ENCODE measurements around the gene ATR. TPM values are rescaled to one million over a fixed set of nuclear protein-coding genes. Genes with fewer than 3 reads are reported as not detected.

The ATR gene
- total and polyA plus RNA-seq, 4 donors, result 9.0 to 41.3 (median 23.3) TPM

DNA sequence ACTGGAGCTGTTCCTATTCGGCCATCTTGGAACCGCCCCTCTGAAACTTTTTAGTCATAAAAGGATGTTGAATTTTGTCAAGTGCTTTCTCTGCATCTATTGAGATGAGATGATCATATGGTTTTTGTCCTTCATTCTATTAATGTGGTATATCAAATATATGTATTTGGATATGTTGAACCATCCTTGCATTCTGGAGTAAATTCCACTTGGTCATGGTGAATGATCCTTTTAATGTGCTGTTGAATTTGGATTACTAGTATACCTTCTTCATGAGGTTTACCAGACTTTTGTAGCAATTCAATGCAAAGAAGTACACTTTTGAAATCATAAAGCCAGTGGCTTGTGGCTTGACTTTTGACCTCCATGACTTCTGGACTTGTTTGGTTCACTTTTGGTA is 97.3 kb downstream of the ATR start:
- no peak for ATAC-seq (ENCODE audit: insufficient read depth, low FRiP score)
- peaks cover 10 to 27% (median 19%) of the 10 kb centered on the region in 4 donors for H3K36me3 ChIP-seq (ENCODE audit: control insufficient read depth in 4 of 4, insufficient read depth in 4 of 4, low read length in 4 of 4)
- WGBS, 2 donors, result 99 to 100% methylated on average over 2 of the region's 2 CpGs

DNA sequence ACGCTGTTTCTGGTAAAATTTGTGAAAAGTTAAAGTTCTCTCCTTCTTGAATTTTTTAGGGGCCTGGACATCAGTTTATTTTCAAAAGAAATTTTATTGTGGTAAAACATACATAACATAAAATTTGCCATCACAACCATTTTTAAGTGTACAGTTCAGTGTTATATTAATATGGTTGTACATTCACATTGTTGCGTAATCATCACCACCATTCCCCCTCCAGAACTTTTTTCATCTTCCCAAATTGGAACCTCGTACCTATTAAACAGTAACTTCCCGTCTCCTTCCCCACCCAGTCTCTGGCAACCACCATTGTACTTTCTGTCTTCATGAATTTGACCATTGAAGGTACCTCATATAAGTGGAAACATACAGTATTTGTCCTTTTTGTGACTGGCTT is 107.7 kb downstream of the ATR start:
- H3K9me3 ChIP-seq (ENCODE audit: control insufficient read depth in 4 of 4, insufficient read depth in 3 of 4, low read length in 3 of 4), result peaks cover 0 to 6% (median 1%) of the 10 kb centered on the region in 4 donors
- H3K9ac ChIP-seq (ENCODE audit: insufficient read depth in 1 of 2, low read length in 2 of 2), result no peak overlapping the region
- H3K4me3 ChIP-seq, result no peak overlapping the region
- TF ChIP-seq, protein P1, sequence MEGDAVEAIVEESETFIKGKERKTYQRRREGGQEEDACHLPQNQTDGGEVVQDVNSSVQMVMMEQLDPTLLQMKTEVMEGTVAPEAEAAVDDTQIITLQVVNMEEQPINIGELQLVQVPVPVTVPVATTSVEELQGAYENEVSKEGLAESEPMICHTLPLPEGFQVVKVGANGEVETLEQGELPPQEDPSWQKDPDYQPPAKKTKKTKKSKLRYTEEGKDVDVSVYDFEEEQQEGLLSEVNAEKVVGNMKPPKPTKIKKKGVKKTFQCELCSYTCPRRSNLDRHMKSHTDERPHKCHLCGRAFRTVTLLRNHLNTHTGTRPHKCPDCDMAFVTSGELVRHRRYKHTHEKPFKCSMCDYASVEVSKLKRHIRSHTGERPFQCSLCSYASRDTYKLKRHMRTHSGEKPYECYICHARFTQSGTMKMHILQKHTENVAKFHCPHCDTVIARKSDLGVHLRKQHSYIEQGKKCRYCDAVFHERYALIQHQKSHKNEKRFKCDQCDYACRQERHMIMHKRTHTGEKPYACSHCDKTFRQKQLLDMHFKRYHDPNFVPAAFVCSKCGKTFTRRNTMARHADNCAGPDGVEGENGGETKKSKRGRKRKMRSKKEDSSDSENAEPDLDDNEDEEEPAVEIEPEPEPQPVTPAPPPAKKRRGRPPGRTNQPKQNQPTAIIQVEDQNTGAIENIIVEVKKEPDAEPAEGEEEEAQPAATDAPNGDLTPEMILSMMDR (IDR thresholded peaks at IDR 0.05; ENCODE audit: control extremely low read depth, extremely low read depth), result no peak
- H3K36me3 ChIP-seq (ENCODE audit: control insufficient read depth in 4 of 4, insufficient read depth in 4 of 4, low read length in 4 of 4), result no peaks in the 10 kb centered on the region
- no peak overlapping the region for H3K27ac ChIP-seq (ENCODE audit: low read depth in 1 of 2, low read length in 1 of 2)
- ATAC-seq (ENCODE audit: insufficient read depth, low FRiP score), result no peak
- WGBS, 2 donors, result 92 to 96% methylated on average over 4 of the region's 4 CpGs
- no peaks in the 10 kb centered on the region for H3K4me1 ChIP-seq (ENCODE audit: control insufficient read depth in 5 of 5, insufficient read depth in 5 of 5, low read length in 5 of 5)
- no peak for DNase-seq
- H3K27me3 ChIP-seq (ENCODE audit: control insufficient read depth in 3 of 3, insufficient read depth in 3 of 3, low read length in 2 of 3), result no peaks in the 10 kb centered on the region

More for the DNA sequence above, 97.3 kb downstream of the ATR start:
- DNase-seq, result no peak
- Histone ChIP-seq H3K9ac (ENCODE audit: insufficient read depth in 1 of 2, low read length in 2 of 2) (no peak overlapping the region), H3K27me3 (ENCODE audit: control insufficient read depth in 3 of 3, insufficient read depth in 3 of 3, low read length in 2 of 3) (no peaks in the 10 kb centered on the region), H3K4me3 (no peak overlapping the region), H3K27ac (ENCODE audit: low read depth in 1 of 2, low read length in 1 of 2) (no peak overlapping the region), H3K9me3 (ENCODE audit: control insufficient read depth in 4 of 4, insufficient read depth in 3 of 4, low read length in 3 of 4) (peaks cover 0 to 14% (median 7%) of the 10 kb centered on the region in 4 donors), H3K4me1 (ENCODE audit: control insufficient read depth in 5 of 5, insufficient read depth in 5 of 5, low read length in 5 of 5) (no peaks in the 10 kb centered on the region)
- TF ChIP-seq, protein P1 (IDR thresholded peaks at IDR 0.05; ENCODE audit: control extremely low read depth, extremely low read depth), result no peak

DNA sequence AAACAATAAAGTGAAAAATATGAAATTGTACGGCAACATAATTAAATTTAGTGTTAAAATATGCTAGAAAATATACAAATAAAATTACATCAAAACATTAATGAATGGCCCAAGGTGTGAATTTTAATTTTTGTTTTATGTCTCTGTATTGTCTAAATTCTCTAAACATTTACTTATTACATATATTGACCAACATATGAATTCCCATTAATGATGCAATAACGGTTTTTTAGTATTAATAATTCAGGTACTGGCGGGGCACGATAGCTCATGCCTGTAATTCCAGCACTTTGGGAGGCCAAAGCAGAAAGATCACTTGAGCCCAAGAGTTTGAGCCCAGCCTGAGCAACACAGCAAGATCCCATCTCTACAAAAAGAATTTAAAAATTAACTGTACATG is 110.1 kb downstream of the ATR start:
- H3K4me3 ChIP-seq, result no peak overlapping the region
- WGBS, 2 donors, result 97% methylated on average over 4 of the region's 4 CpGs
- no peaks in the 10 kb centered on the region for H3K27me3 ChIP-seq (ENCODE audit: control insufficient read depth in 3 of 3, insufficient read depth in 3 of 3, low read length in 2 of 3)
- H3K27ac ChIP-seq (ENCODE audit: low read depth in 1 of 2, low read length in 1 of 2), result no peak overlapping the region
- TF ChIP-seq, protein P1 (IDR thresholded peaks at IDR 0.05; ENCODE audit: control extremely low read depth, extremely low read depth), result no peak
- no peak for ATAC-seq (ENCODE audit: insufficient read depth, low FRiP score)
- H3K9me3 ChIP-seq (ENCODE audit: control insufficient read depth in 4 of 4, insufficient read depth in 3 of 4, low read length in 3 of 4), result peaks cover 0 to 4% (median under 1%) of the 10 kb centered on the region in 4 donors
- no peak for DNase-seq
- no peaks in the 10 kb centered on the region for H3K4me1 ChIP-seq (ENCODE audit: control insufficient read depth in 5 of 5, insufficient read depth in 5 of 5, low read length in 5 of 5)
- H3K36me3 ChIP-seq (ENCODE audit: control insufficient read depth in 4 of 4, insufficient read depth in 4 of 4, low read length in 4 of 4), result no peaks in the 10 kb centered on the region
- no peak overlapping the region for H3K9ac ChIP-seq (ENCODE audit: insufficient read depth in 1 of 2, low read length in 2 of 2)

DNA sequence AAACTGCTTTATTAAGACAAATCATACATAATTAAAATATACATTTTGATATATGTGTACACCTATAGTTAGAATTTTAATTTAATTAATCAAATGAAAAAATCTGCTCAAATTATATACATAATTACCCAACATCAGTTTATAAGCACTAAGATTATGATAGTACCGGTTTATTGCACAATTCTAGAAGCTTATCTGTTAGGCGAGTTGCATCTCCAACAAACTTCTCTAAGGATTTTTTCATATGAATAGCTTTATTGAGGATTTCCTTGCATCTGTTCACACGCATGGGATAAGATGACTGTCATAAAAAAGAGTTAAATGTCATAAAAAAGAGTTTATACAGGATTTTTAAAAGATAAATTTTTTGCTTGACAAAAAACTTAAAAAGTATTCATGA is 110.8 kb downstream of the ATR start:
- Histone ChIP-seq H3K27ac (ENCODE audit: low read depth in 1 of 2, low read length in 1 of 2) (no peak overlapping the region), H3K9me3 (ENCODE audit: control insufficient read depth in 4 of 4, insufficient read depth in 3 of 4, low read length in 3 of 4) (no peaks in the 10 kb centered on the region), H3K4me1 (ENCODE audit: control insufficient read depth in 5 of 5, insufficient read depth in 5 of 5, low read length in 5 of 5) (no peaks in the 10 kb centered on the region), H3K36me3 (ENCODE audit: control insufficient read depth in 4 of 4, insufficient read depth in 4 of 4, low read length in 4 of 4) (no peaks in the 10 kb centered on the region), H3K9ac (ENCODE audit: insufficient read depth in 1 of 2, low read length in 2 of 2) (no peak overlapping the region), H3K4me3 (no peak overlapping the region), H3K27me3 (ENCODE audit: control insufficient read depth in 3 of 3, insufficient read depth in 3 of 3, low read length in 2 of 3) (no peaks in the 10 kb centered on the region)
- TF ChIP-seq, protein P1 (IDR thresholded peaks at IDR 0.05; ENCODE audit: control extremely low read depth, extremely low read depth), result no peak
- 89 to 93% methylated on average over 3 of the region's 3 CpGs for WGBS, 2 donors
- DNase-seq (no peak), ATAC-seq (ENCODE audit: insufficient read depth, low FRiP score) (no peak)

Measured in lung (tissue), 12 donors.